T-cell (primary cell): ENCODE results near the gene MYH6. TPM values are rescaled to one million over a fixed set of nuclear protein-coding genes. Genes with fewer than 3 reads are reported as not detected.

Experiments
- ATAC-seq, 4 experiments: fragments of 200-7000 bp in 3 of 4; fragments of 150-1000 bp in 1 of 4; cut with Tn5 transposase; replicated peaks in 1 of 4; 1 replicate in 3 of 4; 2 replicates in 1 of 4; pipeline ENCODE4 v1.10.0; 2021; ENCODE audit warnings: moderate library complexity in 3 of 4, mild to moderate bottlenecking in 2 of 4, moderate number of reproducible peaks in 1 of 4
- CTCF ChIA-PET, 2 donors: fragments of 300-600 bp; sonication (Branson Sonifier 250); formaldehyde crosslinking; loops; one replicate each; lab custom pipeline; 2022; ENCODE audit warnings: antibody characterized with exemption in 2 of 2; lab: Charles Lee
- POLR2A ChIA-PET, 2 donors: fragments of 300-600 bp; sonication (Branson Sonifier 250); formaldehyde crosslinking; loops; one replicate each; lab custom pipeline; 2022; ENCODE audit warnings: antibody characterized with exemption in 2 of 2; lab: Charles Lee
- DNase-seq, 35 experiments: peaks; one replicate each; pipeline versions ENCODE4 v3.0.0 to v3.0.0-alpha.2; 2013 to 2023
- H3K27ac ChIP-seq: one replicate; pipeline ENCODE4 v1.5.1; 2013; ENCODE audit warnings: low read length
- H3K27me3 ChIP-seq, 2 experiments: replicated peaks in 1 of 2; 1 replicate in 1 of 2; 2 replicates in 1 of 2; pipeline versions ENCODE4 v1.6.1 to v1.7.0; 2013; ENCODE audit warnings: low read length in 1 of 2, mixed read lengths in 1 of 2; ENCODE audit not compliant: control insufficient read depth in 2 of 2, insufficient read depth in 2 of 2; ENCODE audit errors: extremely low read depth in 1 of 2
- H3K36me3 ChIP-seq, 2 donors: 1 replicate in 1 of 2; 2 replicates in 1 of 2; pipeline versions ENCODE4 v1.6.1 to v1.7.0; 2013; ENCODE audit warnings: low read length in 1 of 2; ENCODE audit not compliant: control insufficient read depth in 2 of 2, insufficient read depth in 1 of 2; ENCODE audit errors: extremely low read depth in 1 of 2
- H3K4me1 ChIP-seq, 2 experiments: 1 replicate in 1 of 2; 2 replicates in 1 of 2; pipeline versions ENCODE4 v1.6.1 to v1.7.0; 2013; ENCODE audit warnings: low read length in 2 of 2, mixed read lengths in 1 of 2; ENCODE audit not compliant: insufficient read depth in 2 of 2, control insufficient read depth in 1 of 2; ENCODE audit errors: extremely low read depth in 1 of 2
- H3K4me3 ChIP-seq, 2 donors: 1 replicate in 1 of 2; 2 replicates in 1 of 2; pipeline versions ENCODE4 v1.5.1 to v1.7.0; 2013; ENCODE audit warnings: mild to moderate bottlenecking in 2 of 2, low read length in 1 of 2, moderate library complexity in 1 of 2; ENCODE audit not compliant: control insufficient read depth in 1 of 2; ENCODE audit errors: extremely low read depth in 1 of 2
- H3K9me3 ChIP-seq: 2 replicates; pipeline ENCODE4 v1.7.0; 2013
- H3K27ac Mint-ChIP-seq, 2 donors: one replicate each; pipeline ENCODE4 v1.8.0; 2020 to 2021; ENCODE audit warnings: mild to moderate bottlenecking in 2 of 2, mixed read lengths in 2 of 2
- H3K27me3 Mint-ChIP-seq, 2 donors: one replicate each; pipeline ENCODE4 v1.8.0; 2021 to 2022; ENCODE audit warnings: mixed read lengths in 2 of 2
- H3K36me3 Mint-ChIP-seq: one replicate; pipeline ENCODE4 v1.8.0; 2021; ENCODE audit warnings: mixed read lengths
- H3K4me1 Mint-ChIP-seq, 3 donors: one replicate each; pipeline ENCODE4 v1.8.0; 2020 to 2022; ENCODE audit warnings: mixed read lengths in 3 of 3, mild to moderate bottlenecking in 1 of 3
- H3K4me3 Mint-ChIP-seq, 3 donors: one replicate each; pipeline ENCODE4 v1.8.0; 2020 to 2022; ENCODE audit warnings: mild to moderate bottlenecking in 3 of 3, mixed read lengths in 3 of 3, moderate library complexity in 3 of 3
- H3K9me3 Mint-ChIP-seq, 3 donors: one replicate each; pipeline ENCODE4 v1.8.0; 2020 to 2022; ENCODE audit warnings: mixed read lengths in 3 of 3
- WGBS: methylation state at CpG from one replicate; pipeline ENCODE4 v1.1.5; 2013; ENCODE audit warnings: missing lambda C conversion rate; ENCODE audit not compliant: insufficient coverage; 5-methylcytosine and 5-hydroxymethylcytosine counted together
- total RNA-seq, 35 experiments: library from RNA in 6 of 35; stranded (reverse) in 6 of 35; fragments of 120-200 nt in 1 of 35; gene quantifications; one replicate each; pipeline versions ENCODE4 v1.2.1 to v1.2.4 and lab custom pipeline; 2013 to 2026

Gene MYH6
- total RNA-seq, 5 donors from 2014 or later (not counting 1 experiment from before 2014, with no cell fraction given) = not detected

DNA sequence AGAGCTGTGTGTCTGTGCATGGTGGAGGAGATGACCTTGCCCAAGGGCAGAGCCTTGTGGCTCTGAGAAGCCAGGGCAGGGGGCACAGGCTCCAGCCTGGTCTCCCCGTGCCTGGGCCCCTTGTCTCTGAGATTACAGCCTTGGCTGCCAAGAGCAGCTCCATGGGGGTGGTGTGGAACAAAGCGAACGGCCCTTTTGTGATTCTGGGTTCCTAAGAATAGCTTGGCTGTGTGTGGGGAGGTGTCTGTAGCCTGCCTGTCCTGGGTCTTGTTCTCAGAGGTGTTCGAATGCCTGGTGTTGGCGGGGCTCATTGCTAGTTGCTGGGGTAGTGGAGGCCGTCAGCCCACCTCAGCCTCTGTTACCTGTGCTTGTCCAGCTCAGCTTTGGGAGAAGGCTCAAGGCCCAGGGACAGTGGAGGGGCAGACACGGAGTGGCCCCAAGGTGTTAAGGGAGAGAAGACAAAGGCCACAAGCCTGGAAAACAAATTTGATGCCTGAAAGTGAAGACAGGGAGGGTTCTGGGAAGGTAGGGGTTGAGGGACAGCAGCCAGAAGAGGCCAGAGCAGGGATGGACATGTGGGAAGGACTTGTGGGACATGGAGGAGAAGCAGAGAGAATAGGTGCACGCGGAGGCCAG lies 34.8 kb upstream of the MYH6 start:
- Mint-ChIP-seq H3K27me3 (peaks cover 15 to 18% of the 10 kb centered on the region in 2 donors), H3K9me3 (no peaks in the 10 kb centered on the region), H3K4me1 (peaks cover 0 to 2% (median 0%) of the 10 kb centered on the region in 3 donors), H3K27ac (no peak overlapping the region), H3K4me3 (no peak overlapping the region), H3K36me3 (no peaks in the 10 kb centered on the region)
- H3K27ac ChIP-seq = no peak overlapping the region
- ATAC-seq = no peak
- H3K4me1 ChIP-seq = no peaks in the 10 kb centered on the region
- ChIA-PET CTCF (no interaction called here), POLR2A (no interaction called here)
- WGBS = 77% methylated on average over 9 of the region's 9 CpGs
- no peak overlapping the region for H3K4me3 ChIP-seq
- no peaks in the 10 kb centered on the region for H3K9me3 ChIP-seq
- H3K27me3 ChIP-seq = peaks cover 0 to 12% of the 10 kb centered on the region in 2 experiments
- DNase-seq = no peak
- no peaks in the 10 kb centered on the region for H3K36me3 ChIP-seq

DNA sequence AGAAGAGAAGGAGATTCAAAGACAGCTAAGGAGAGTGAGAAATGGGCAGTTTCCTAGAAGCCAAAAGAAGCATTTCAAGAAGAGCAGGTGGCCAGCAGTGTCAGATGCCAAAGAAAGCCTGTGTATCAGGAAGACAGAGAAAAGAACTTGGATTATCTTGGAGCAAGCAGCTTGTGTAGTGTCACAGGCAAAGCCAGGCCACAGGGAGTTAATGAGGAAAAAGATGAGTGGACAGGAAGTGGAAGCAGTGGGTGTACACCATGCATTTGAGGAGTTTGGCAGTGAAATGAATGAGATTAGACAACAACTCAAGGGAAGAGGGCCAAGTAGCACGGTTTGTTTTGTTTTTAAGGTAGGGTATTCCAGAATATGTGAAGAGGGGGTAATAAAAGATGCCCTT lies 33.0 kb upstream of the MYH6 start:
- Mint-ChIP-seq H3K4me1 (no peaks in the 10 kb centered on the region), H3K36me3 (no peaks in the 10 kb centered on the region), H3K27me3 (peaks cover 15 to 18% of the 10 kb centered on the region in 2 donors), H3K4me3 (no peak overlapping the region), H3K9me3 (no peaks in the 10 kb centered on the region), H3K27ac (no peak overlapping the region)
- Histone ChIP-seq H3K4me3 (no peak overlapping the region), H3K27me3 (peaks cover 0 to 14% of the 10 kb centered on the region in 2 experiments), H3K4me1 (no peaks in the 10 kb centered on the region), H3K36me3 (no peaks in the 10 kb centered on the region), H3K9me3 (no peaks in the 10 kb centered on the region), H3K27ac (no peak overlapping the region)
- WGBS = 83% methylated on average over 1 of the region's 1 CpG
- POLR2A ChIA-PET = interaction anchor here in 1 of 2 donors (0.6 kb wide), 1 partner anchor 62 kb away, joined by 3 read pairs; no protein-coding TSS in a partner anchor
- ATAC-seq (no peak), DNase-seq (no peak)
- CTCF ChIA-PET = interaction anchor here in 1 of 2 donors (0.5 kb wide), 1 partner anchor 184 kb away, joined by 3 read pairs; no protein-coding TSS in a partner anchor

DNA sequence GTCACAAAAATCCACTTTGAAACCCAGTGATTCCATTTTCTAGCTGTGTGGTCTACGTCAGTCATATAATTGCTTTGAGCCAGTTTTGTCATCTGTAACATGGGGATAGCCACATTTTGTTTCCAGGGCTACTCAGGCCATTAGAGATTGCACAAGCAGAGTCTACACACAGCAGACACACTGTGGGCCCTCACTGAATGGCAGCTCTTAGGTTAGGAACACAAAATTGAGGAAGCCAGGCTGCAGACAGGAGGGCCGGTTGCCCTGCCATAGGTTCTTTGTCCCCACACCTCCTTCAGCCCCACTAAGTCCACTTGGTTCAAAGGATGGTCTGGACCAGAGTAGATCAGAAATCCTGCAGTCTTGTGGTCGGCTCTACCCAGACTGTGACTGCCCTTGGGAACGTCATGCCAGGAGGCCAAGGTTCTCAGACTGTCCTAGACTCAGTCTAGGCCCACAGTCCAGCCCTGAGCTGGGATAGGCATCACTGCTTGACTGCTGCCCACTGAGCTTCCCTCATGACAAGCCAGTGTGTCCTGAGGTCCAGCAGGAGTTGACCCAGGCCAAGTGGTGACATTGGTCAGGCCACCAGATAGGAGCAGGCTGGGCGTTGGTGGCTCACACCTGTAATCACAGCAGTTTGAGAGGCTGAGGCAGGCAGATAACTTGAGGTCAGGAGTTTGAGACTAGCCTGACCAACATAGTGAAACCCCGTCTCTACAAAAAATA lies 31.2 kb upstream of the MYH6 start:
- no peak for DNase-seq
- H3K27me3 ChIP-seq = peaks cover 0 to 17% of the 10 kb centered on the region in 2 experiments
- no peaks in the 10 kb centered on the region for H3K9me3 ChIP-seq
- Mint-ChIP-seq H3K27ac (no peak overlapping the region), H3K4me3 (no peak overlapping the region), H3K27me3 (peaks cover 15 to 21% of the 10 kb centered on the region in 2 donors), H3K4me1 (no peaks in the 10 kb centered on the region), H3K36me3 (no peaks in the 10 kb centered on the region), H3K9me3 (no peaks in the 10 kb centered on the region)
- ATAC-seq = no peak
- H3K27ac ChIP-seq = no peak overlapping the region
- ChIA-PET POLR2A (no interaction called here), CTCF (interaction anchor here in 1 of 2 donors (0.6 kb wide), 1 partner anchor 245 kb away, joined by 4 read pairs; no protein-coding TSS in a partner anchor)
- no peak overlapping the region for H3K4me3 ChIP-seq
- 85% methylated on average over 6 of the region's 6 CpGs for WGBS
- no peaks in the 10 kb centered on the region for H3K36me3 ChIP-seq
- no peaks in the 10 kb centered on the region for H3K4me1 ChIP-seq

DNA sequence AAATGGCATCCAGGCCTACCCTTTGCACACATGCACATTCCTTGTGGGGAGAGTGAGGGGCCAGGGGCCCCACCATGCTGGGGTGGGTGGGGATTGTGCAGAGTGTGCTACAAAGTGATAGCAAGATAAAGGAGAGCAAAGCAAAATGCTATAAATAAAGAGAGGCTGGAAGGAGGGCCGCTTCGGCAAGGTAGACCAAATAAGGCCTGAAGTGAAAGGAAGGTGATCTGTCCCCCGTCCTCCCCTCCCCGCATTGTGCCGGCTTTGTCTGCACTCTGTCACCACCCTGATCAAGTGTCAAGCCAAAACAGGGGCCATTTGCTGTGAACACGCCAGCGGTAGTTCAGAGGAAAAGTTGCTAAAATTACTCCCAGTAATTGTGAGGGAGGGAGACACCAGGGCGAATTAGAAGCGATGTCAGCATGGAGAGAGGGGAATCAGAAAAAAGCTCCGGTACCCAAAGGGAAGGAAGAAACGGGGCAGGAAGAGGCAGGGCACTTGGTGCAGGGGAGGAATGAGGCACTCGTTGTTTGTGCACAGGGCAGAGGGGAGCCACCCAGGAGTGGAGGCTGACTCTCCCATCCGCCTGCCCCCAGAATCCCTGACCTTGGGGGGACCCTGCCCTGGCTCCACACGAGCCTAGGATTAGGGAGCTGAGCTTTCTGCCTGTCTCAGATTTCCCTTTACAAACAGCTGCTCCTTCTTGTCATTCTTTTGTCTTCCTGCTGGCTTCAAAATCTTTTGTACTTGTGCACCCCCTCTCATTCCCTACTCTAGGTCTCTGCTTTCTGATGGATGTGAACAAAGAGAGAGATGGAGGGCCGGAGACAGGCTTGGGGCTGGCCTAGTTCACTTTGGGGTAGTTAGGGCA lies 30.3 kb upstream of the MYH6 start:
- no peak overlapping the region for H3K27ac Mint-ChIP-seq
- no peaks in the 10 kb centered on the region for H3K4me1 ChIP-seq
- no peaks in the 10 kb centered on the region for H3K4me1 Mint-ChIP-seq
- peaks cover 15 to 24% of the 10 kb centered on the region in 2 donors for H3K27me3 Mint-ChIP-seq
- H3K36me3 Mint-ChIP-seq = no peaks in the 10 kb centered on the region
- DNase-seq = peak in 1 of 35 experiments; percentile 3
- peaks cover 0 to 17% of the 10 kb centered on the region in 2 experiments for H3K27me3 ChIP-seq
- no peaks in the 10 kb centered on the region for H3K9me3 ChIP-seq
- POLR2A ChIA-PET = no interaction called here
- H3K9me3 Mint-ChIP-seq = no peaks in the 10 kb centered on the region
- 58% methylated on average over 11 of the region's 15 CpGs for WGBS
- no peak for ATAC-seq
- H3K4me3 ChIP-seq = no peak overlapping the region
- H3K36me3 ChIP-seq = no peaks in the 10 kb centered on the region
- peak overlapping the region in 1 of 3 donors; percentile 21 for H3K4me3 Mint-ChIP-seq
- H3K27ac ChIP-seq = no peak overlapping the region
- CTCF ChIA-PET = interaction anchor here in 1 of 2 donors (0.6 kb wide), 1 partner anchor 244 kb away, joined by 4 read pairs; no protein-coding TSS in a partner anchor

DNA sequence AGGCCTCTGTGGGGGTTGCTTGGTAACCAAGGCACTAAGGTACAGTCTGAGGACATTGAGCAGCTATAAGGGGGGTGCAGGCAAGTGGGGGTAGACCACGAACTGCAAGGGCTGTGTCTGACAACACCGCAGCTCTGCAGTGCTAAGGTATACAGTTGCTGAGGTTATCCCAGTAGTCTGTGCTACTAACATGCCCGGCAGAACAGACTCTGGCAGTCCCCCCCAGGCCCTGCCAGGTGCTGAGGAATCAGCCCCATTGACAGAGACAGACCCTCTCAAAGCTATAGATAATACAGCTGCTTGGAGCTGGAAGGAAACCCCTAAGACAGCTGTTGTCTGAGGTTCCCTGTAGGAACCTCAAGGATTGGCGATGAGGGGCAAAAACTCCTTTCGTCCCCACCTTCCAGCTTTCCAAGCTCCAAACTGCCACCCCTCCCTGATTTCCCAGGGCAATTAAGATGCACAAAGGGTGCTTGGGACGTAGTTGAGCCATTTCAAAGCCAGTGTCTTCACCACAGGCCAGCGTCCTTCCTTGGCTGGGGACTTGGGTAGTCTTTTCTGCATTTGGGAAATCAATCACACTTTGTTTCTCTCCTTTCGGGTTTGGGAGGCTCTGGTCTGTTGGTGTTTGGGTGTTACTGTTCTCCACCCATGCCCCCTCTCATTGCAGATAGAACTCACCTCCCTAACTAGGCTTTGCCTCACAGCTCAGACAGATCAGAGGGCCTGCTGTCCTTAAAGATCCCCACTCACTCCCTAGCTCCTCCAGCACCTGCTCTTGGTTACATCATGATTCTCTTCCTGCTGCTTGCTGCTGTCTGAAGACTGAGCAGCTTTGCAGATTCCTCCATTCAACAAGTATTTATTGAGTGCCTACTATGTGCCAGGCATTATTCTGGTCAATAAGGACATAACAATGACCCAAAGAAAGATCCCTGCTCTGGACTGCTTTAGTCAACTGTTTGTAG lies 29.3 kb upstream of the MYH6 start:
- no peak overlapping the region for H3K27ac ChIP-seq
- no peaks in the 10 kb centered on the region for H3K4me1 ChIP-seq
- no peak for ATAC-seq
- WGBS = 76% methylated on average over 3 of the region's 8 CpGs
- DNase-seq = peak in 1 of 35 experiments; percentile 0
- peaks cover 6 to 15% of the 10 kb centered on the region in 2 donors for H3K27me3 Mint-ChIP-seq
- POLR2A ChIA-PET = no interaction called here
- H3K36me3 ChIP-seq = no peaks in the 10 kb centered on the region
- no peak overlapping the region for H3K4me3 Mint-ChIP-seq
- no peaks in the 10 kb centered on the region for H3K9me3 Mint-ChIP-seq
- peaks cover 0 to 12% of the 10 kb centered on the region in 2 experiments for H3K27me3 ChIP-seq
- CTCF ChIA-PET = interaction anchor here in 1 of 2 donors (0.5 kb wide), 1 partner anchor 151 kb away, joined by 3 read pairs; no protein-coding TSS in a partner anchor
- no peak overlapping the region for H3K4me3 ChIP-seq
- H3K27ac Mint-ChIP-seq = no peak overlapping the region
- no peaks in the 10 kb centered on the region for H3K4me1 Mint-ChIP-seq
- no peaks in the 10 kb centered on the region for H3K9me3 ChIP-seq
- H3K36me3 Mint-ChIP-seq = no peaks in the 10 kb centered on the region
